GM18499 (cell line): ENCODE measurements around the gene LYZL1.
"Not testable (repeated sequence)": the region's sequence is repeated elsewhere in the genome, so short reads cannot be mapped to it uniquely, and the experiment has no call there.

Source experiments
- ATAC-seq: cut with Tn5 transposase; IDR thresholded peaks from one replicate; pipeline ENCODE4 v1.9.1; 2021; ENCODE audit warnings: moderate number of reproducible peaks; ENCODE audit not compliant: insufficient read depth, unreplicated experiment

Gene LYZL1

DNA sequence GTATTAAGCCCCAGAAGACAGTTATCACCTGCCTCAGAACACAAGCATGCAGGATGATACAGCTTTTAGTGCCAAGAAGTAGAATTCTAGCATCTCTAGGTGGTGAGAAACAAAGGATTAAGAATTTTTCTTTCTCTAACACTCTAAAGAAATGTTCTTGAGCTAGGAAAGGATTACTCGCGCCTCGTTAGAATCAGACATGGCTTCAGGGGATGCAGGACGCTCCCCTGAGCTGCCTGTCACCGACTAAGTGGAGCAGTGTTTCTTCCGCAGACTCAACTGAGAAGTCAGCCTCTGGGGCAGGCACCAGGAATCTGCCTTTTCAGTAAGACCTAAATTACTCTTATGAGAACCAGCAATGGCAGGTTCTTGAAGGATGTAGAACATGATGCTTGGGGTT, at the start of gene LYZL1:
LYZL1 (plus strand) TSS at position 165 of the 400 bp plus-strand sequence. CDS start 2,798 bp downstream, outside the sequence.
- not testable (repeated sequence) for ATAC-seq

DNA sequence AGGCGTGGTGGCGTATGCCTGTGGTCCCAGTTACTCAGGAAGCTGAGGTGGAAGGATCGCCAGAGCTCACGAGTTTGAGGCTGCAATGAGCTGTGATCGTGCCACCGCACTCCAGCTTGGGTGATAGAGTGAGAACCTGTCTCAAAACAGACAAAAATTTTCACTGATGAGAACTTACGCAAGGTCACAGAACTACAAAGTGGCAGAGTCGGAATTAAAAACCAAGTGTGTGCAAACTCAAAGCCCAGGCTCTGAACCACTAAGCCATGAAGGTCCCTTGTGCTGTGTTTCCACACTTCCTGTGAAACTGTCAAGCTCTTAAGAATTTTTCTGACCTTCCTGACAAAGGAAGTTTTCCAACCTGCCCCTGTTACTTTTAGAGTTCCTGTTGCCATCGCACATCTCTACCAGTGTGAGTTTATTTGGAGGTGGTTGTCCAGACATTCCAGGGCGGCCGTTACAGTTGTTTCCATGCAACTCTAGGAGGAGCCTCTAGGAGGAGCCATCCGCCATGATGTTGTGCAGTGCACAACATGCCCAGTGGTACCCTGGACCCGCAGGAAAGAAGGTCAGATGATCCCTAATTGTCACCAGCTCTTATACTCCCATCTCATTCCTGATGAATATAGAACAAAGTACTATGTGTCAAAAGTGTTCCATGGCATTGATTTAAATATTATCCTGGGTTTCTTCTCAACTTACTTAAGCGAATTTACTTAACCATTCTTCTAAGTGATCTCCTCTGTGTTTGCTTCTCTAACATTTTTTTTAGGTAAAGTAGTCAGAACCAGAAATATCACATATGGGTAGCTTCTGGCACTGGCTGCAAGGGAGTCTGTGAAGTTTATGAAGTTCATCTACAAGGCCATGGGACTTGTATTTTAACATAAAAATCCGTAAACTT, 49.0 kb upstream of the LYZL1 start:
- no peak for ATAC-seq

DNA sequence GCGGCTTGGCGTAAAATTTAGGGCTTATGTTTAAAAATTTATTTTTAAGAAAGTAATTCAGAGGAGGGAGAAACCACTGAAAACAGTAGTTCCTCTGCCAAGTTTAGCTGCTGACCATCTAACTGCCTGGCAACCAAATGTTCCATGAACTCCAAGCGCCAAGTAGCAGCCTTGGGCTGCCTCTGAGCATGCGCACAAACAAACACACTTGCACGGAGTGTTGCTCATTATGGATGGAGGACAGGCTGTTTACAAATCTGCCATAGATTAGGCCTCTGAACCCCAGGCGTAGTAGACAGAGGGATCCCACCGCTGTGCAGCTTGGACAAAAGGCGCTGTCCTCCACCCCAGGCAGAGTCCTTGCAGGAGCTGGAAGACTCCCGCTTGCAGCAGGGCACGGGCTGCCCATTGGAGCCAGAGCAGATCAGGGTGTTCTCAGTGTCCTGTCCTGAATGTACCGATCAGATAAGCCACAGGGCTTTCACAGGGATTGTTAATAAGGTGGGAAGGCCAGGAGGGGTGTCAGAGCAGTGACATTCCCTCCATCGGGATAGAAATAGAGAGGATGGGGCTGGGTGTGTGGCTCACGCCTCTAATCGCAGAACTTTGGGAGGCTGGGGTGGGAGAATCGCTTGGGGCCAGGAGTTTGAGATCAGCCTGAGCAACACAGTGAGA, 47.7 kb upstream of the LYZL1 start:
- no peak for ATAC-seq

DNA sequence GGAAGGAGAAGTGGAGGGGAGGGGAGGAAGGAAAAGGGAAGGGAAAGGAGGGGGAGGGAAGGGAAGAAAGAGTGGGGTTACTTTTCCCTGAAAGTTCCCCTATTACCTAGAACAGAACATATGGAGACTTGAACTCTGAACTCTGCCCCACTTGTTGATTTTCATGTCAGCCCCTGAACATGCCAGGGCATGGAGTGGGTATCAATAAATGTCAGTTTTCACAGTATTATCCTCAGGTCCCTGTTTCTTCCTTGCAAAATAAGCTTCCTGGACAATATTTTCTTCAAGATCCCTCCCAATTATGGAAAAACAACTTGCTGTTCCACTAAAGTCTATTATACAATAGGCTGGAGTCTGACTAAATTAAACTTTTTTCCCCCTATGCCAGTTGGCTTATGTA, 46.9 kb upstream of the LYZL1 start:
- no peak for ATAC-seq

DNA sequence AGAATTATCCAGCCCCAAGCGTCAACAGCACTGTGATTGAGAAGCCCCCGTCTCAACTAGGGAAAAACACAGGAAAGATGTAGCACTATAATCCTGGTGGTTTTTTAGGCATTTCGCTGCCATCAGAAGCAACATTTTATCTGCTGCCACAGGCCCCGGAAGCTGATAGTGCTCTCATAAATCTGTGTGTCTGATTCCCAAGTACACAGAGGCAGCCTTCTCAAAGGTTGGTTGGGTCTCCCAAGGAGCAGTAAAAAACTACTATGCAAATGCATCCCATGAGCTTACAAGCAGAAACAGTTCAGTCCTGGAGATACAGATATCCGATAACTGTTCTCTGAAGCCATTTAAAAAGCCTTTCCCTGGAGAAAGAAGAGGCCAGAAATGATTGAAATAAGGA, 45.8 kb upstream of the LYZL1 start:
- ATAC-seq = no peak

DNA sequence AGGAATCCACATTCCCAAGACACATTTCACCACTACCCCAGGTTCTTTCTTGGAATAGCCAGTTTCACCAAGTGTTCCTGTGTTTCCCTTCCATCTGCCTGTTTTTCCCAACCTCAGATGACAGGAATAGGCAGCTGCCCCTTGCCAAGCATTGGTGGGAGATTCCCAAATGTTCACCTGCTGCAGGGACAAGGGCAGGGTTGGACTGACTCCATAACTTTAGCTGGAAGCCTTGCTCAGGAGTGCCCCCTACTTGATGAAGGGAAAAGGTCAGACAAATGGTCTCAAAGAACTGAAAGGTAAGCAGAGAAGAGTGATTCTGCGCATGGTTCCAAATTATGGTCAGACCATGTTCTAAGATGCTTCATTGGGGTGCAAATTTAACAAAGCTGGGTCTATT, 45.1 kb upstream of the LYZL1 start:
- no peak for ATAC-seq

DNA sequence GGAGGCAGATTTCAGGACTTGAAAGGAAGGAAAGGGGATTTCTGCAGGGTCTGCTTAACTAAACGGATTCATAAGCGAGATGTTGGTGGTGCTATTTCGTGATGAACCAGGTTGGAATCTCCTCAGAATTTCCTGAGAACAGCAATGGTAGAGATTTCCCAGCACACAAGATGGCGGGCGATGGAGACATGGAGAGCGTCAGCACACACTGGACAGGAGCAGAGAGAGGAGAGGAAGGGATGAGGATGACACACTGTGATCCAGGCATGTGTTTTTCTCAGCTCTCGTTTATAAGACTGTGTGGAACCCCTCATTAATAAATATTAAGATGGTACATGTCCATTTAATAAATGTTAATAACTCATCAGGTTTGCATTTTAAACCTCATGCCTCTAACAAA, 43.9 kb upstream of the LYZL1 start:
- no peak for ATAC-seq

DNA sequence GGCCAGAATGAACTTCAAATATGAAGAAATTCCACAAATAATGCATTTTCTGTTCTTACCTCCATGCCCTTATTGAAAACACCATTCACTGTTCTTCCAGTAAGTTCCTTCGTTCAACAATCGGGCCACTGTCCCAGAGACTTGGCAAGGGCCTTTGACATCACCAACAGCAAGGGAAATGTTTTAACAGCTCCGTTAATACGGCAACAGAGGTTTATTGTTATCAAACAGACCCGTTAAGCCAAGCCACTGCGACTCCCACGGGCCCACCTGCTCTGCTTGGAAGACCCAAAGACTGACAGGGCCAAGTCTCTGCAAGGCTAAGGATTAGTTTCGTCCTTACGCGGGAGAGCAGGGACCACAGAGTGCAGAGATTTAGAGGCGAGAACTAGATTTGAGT, 43.4 kb upstream of the LYZL1 start:
- no peak for ATAC-seq

DNA sequence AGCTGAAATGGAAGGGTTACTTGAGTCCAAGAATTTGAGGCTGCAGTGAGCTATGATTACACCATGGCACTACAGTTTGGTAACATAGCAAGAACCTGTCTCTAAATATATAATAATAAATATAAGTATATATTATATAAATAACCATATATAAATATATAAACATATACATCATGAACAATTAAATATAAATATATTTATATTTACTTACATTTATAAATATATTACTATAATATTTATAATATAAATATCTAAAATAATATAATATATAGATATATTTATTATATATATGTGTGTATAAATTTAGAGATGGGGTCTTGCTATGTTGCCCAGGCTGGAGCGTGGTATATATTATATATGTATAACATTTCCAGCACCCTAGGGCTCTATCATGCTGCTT, 42.4 kb upstream of the LYZL1 start:
- no peak for ATAC-seq

DNA sequence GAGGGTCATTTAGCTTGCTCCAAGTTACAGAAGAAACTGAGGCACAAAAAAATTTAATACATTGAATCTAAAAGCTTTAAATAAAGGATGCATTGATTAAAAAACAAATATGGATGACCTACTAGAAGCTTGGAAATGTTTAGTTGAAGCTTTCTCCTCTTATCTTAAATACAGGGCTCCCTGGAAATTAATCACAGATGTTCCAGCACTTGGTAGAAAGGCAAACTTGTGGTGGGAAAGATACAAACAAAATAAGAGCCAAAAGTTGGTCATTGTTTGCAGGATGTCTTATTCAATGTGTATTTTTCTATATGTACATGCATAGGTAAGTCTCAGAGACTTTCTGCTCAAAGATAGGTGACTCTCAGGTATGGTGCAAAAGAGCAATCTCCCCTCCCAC, 40.7 kb upstream of the LYZL1 start:
- ATAC-seq = no peak

DNA sequence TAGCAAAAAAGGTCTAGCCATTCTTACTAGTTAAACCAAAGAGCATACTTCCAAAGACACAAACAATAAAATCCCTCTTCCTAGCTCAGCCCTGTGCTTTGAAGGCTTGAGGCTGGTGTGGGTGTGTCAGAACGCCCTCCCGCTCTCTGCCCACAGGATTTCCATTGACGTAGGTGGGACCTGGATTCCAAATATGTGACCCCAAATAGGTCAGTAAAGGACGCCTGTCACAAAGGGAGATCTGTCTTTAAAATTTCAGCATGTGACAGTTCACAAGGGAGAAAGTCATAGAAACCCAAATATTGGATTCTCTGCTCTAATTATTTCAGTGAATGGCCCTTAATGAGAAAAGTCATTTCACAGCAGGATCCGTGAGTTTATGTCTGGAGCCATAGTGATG, 39.9 kb upstream of the LYZL1 start:
- no peak for ATAC-seq

DNA sequence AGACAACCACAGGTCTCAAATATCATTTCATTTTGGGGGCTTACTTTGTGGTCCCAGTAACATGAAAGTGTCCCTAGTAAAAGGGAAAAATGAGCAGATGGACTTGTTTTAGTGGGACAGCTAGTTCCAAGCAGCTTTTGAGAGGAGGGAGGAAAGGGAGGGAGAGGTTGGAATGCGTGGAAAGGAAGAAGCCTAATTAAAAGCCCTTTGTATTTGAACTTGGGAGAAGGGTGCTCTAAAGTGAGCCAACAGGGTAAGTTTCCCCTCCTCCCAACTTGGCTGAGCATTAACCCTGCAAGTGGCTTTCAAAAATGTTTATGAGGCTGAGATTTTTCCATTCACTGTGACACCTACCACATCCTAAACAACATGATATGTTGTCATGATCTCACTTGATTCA, 38.8 kb upstream of the LYZL1 start:
- ATAC-seq = no peak

DNA sequence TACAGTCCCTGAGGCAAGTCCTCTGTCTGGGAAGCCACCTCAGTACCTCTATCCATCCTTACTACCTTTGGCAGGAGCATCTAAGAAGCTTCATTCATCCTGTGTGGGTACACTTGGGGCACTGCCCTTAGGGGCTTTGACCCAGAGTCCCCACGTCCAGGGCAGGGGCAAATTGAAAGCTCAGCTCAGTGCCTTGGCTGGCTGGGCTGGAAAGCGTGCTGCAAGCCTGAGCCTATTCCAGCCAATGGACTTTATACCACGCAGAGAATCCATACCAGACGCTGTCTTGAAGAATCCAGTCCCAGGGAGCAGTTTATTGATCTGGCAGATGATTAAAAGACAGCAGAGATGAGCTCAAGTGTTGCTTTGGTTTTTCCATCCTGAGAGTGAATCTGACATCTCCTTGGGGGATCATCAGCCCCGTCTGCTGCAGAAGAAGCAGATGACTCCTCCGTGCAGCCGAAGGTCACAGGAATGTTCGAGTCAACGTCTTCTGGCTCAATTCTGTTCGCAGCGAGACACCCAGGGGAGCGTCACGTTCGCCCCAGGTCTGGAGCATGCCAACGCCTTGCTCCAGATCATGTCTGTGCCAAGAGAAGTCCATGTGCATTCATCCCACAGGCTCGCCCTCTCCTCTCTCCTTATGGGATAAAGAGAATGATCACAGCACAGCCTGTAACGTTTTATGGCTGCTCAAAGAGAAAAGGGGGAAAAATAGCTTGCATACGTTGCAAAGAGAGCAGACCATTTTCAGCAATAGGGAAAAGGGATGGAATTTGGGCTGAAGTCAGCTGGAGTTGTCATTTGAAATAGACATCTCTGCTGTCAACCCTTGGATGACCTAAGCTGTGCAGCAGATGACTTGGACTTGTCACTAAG, 35.8 kb upstream of the LYZL1 start:
- no peak for ATAC-seq

DNA sequence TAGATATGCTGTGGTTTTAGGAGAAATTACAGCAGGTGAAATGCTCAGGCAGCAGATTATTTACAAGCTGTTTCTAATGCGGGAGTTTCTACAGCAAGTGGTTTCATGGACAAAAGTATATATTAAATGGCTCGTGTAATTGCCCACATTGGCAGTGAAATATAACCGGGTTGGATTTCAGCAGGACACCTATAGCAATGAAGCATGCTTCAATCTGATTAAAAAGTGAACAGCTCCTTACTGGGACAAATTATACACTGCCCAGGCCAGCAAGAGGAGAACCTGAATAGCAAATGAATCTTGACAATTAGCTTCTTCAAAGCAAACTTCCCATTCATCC, 35.2 kb upstream of the LYZL1 start:
- no peak for ATAC-seq

DNA sequence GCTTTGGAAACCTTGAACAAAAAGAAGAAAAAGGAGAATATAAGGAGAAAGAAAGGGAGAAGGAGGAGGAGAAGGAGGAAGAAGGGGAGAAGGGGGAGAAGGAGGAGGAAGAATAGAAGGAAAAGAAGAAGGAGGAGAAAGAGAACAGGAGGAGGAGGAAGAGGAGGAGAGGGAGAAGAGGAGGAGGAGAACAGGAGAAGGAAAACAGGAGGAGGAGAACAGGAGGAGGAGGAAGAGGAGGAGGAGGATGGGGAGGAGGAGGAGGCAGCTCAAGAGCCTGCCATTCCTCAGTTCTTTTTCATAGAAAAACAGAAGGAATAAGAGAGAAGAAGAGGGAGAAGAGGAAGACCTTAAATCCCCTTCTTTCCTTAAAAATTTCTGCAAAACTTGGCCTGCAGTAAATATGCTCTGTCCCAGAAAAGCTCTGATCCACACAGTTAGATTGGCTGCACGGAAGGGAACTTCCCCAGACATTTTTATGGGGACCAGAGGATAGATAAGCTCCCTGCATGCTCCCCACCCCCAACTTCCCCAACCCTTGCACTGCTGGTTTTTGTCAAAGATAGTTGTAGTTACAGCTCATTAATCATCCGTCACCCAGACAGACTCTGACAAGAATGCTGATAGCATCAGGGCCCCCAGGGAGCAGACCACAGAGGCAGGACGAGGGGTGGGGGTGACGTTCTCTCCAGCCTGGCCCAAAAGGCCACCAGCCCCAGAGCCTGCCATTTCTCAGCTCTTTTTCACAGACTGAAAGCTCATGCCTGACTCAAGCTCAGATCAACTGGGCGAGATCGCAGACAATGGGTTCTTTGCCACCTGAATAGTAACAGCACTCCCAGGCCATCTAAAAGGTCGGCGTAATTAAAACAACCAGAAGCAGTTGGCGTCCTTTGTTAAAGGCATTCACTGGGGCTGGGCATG, 34.5 kb upstream of the LYZL1 start:
- no peak for ATAC-seq

DNA sequence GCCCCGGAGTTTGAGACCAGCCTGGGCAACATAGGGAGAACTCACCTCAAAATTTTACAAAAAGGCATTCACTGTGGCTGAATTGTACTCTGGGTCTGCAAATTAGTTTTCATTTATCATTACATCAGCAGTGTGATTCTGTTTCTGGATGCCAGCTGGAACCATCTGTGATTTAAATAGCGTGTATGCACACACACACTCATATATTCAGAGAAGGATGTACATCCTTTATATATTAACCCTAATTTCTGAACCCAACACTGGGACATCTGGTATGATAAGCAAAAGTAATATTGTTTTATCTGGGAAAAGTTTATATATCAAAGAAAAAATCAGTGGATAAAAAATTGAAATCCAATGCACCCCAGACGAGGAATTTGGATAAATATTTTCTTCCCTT, 33.8 kb upstream of the LYZL1 start:
- no peak for ATAC-seq

DNA sequence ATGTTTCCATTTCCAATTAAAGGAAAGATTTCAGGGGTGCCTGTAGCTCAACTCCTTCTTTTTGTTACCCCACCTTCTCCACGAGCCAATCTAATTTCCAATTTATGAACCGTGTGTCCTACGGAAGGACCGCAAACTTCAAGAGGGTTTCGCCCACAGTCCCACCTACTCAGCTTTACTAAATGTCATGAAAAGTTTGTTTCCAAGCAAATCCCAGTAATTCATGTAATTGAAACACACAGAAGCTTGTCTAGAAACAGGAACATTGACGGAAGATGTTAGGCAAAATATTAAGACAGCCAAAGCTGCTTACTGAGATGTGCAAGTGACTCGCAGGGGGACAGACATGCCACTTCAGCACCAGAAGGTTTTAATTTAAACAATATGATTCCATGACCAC, 32.9 kb upstream of the LYZL1 start:
- no peak for ATAC-seq

DNA sequence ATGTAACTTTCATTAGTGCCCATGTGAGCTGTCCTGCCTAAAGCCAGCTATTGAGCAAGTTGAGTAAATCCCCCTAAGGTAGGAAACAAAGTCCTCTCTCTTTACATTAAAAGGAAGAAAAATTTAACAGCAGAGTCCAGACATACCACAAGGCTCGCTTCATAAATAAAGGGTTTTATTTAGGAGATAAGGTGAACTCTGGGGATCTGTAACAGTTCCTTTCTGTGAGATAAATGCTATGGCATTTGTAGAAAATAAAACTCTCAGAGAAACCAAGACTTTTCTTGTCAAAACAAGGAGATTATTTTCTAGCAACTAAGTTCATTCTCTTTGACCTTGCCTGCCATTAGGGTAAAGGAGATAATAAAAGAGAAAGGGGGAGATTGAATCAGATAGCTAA, 32.3 kb upstream of the LYZL1 start:
- ATAC-seq = no peak

DNA sequence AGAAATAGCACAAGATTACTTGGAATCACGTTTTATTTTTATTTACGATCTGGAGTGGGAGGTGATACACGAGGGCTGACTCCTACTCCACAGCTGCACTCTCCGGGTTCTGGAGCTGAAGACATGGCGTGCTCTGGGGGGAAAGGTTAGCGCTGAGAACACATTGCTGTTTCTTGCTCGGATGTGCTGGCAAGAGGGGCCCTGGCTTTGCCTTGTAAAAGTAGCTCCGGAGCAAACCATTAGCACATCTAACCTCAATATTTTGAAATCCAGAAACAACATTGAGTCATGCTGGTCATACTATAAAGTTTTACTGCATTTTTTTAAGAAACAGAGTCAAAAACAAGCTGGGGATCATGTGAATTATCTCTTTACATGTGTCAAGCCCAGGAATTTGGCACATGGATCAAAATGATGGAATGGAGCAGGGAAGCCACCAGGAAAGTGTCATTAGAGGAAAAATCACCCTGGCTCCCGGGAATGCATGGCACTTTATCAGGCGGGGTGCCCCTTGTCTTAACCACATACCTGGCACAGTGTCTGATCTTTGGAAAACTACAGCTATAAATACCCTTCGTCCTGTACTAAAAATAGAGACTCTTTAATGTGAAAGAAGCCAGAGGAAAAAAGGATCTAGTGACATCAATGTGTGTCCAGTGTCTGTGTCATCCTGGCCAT, 31.6 kb upstream of the LYZL1 start:
- no peak for ATAC-seq
